Mesothelial cell of epicardium (in vitro differentiated cells): ENCODE data around the gene SART1. TPM values are rescaled to one million over a fixed set of nuclear protein-coding genes. Genes with fewer than 3 reads are reported as not detected.

Source experiments
- DNase-seq, 2 experiments: peaks; one replicate each; pipeline ENCODE4 v3.0.0; 2021; ENCODE audit warnings: low spot score in 2 of 2; ENCODE audit not compliant: unreplicated experiment in 2 of 2
- H3K27ac Mint-ChIP-seq: 2 replicates; pipeline ENCODE4 v1.8.0; 2021; ENCODE audit warnings: mixed read lengths
- H3K27me3 Mint-ChIP-seq: 2 replicates; pipeline ENCODE4 v1.8.0; 2021; ENCODE audit warnings: low read depth, mixed read lengths
- H3K36me3 Mint-ChIP-seq: 2 replicates; pipeline ENCODE4 v1.8.0; 2021; ENCODE audit warnings: mixed read lengths
- H3K4me1 Mint-ChIP-seq: 2 replicates; pipeline ENCODE4 v1.8.0; 2021; ENCODE audit warnings: mixed read lengths
- H3K4me3 Mint-ChIP-seq: 2 replicates; pipeline ENCODE4 v1.8.0; 2021; ENCODE audit warnings: mild to moderate bottlenecking, moderate library complexity, mixed read lengths
- H3K9me3 Mint-ChIP-seq: 2 replicates; pipeline ENCODE4 v1.8.0; 2021; ENCODE audit warnings: mixed read lengths
- CTCF ChIP-seq: fragments of 200-600 bp; sonication (generic); IDR thresholded peaks from one replicate; pipeline ENCODE4 v1.5.0; 2021; ENCODE audit warnings: antibody characterized with exemption; ENCODE audit not compliant: unreplicated experiment
- total RNA-seq: library from RNA; stranded (reverse); gene quantifications from 3 replicates; pipeline ENCODE4 v1.2.1, GENCODE V29; 2021

SART1 gene
- total RNA-seq, 1 donor from 2014 or later: 54.4 TPM

DNA sequence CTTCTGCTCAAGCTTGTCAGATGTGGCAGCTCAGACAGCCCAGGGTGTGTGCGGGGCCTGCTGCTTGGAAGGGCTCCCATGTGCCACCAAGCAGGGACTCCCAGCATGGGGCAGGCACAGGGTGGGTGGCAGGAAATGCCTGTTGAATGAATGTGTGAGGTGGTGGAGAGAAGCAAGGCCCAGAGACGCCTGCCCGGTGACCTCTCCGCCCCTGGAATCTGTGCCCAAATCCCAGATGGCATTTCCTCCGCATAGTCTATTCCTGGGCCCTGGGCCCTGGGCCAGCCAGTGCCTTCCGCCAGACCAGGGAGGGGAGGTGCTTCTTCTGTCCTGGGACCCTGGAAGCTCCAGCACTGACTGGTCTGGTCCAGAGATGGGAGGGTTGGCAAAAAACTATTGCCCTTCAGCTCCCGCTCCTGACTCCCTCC is 53.9 kb downstream of the SART1 start:
- Mint-ChIP-seq H3K4me1 (no peaks in the 10 kb centered on the region), H3K27ac (no peak overlapping the region), H3K9me3 (no peaks in the 10 kb centered on the region), H3K36me3 (no peaks in the 10 kb centered on the region), H3K4me3 (no peak overlapping the region), H3K27me3 (peaks cover 2% of the 10 kb centered on the region)
- no peak for TF ChIP-seq CTCF
- no peak for DNase-seq

GRCh38 chr11:66015936-66016792 is 54.6 kb downstream of the SART1 start:
- TF ChIP-seq CTCF: no peak
- Mint-ChIP-seq H3K27ac (no peak overlapping the region), H3K36me3 (no peaks in the 10 kb centered on the region), H3K4me3 (no peak overlapping the region), H3K4me1 (no peaks in the 10 kb centered on the region), H3K9me3 (no peaks in the 10 kb centered on the region), H3K27me3 (peaks cover 2% of the 10 kb centered on the region)
- DNase-seq: no peak

DNA sequence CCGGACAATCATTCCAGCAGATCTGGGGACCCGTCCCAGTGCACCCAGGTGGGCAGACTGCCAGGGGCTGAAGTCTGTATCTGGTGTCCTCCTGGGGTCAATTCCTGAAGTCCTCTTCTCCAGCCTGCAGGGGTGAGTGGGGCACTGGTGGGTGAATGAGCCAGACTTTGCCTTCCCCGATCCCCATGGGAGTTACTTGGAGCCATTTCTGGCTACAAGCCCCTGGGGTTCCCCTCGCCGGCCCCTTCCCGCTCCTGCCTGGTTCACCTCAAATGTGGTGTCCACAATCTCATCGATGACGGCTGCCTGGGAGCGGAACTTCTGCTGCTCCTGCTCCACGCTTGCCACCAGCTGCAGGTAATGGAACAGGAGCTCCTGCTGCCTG is 55.3 kb downstream of the SART1 start:
- no peaks in the 10 kb centered on the region for H3K9me3 Mint-ChIP-seq
- H3K4me1 Mint-ChIP-seq: no peaks in the 10 kb centered on the region
- no peak for TF ChIP-seq CTCF
- no peaks in the 10 kb centered on the region for H3K36me3 Mint-ChIP-seq
- DNase-seq: no peak
- no peak overlapping the region for H3K4me3 Mint-ChIP-seq
- H3K27ac Mint-ChIP-seq: no peak overlapping the region
- no peaks in the 10 kb centered on the region for H3K27me3 Mint-ChIP-seq

DNA sequence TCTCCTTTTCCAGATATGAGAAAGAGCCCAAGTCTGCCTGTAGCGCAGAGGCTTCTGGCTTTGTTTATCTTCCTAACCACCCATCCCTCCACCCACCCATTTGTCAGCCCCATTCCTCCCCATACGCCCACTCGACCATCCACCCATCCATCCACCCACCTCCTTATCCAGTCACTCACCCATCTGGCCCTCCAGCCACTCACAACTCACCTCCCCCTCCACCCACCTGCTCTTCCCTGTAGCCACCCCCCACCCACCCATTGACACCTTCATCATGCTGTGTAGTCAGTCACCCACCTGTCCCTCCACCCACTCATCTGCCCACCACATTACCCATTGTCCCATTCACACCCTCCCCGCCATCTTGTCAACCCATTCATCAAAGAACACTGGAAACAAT is 55.8 kb downstream of the SART1 start:
- H3K4me1 Mint-ChIP-seq: no peaks in the 10 kb centered on the region
- no peak overlapping the region for H3K27ac Mint-ChIP-seq
- peaks cover under 1% of the 10 kb centered on the region for H3K27me3 Mint-ChIP-seq
- DNase-seq: no peak
- H3K4me3 Mint-ChIP-seq: no peak overlapping the region
- no peaks in the 10 kb centered on the region for H3K9me3 Mint-ChIP-seq
- no peaks in the 10 kb centered on the region for H3K36me3 Mint-ChIP-seq
- no peak for TF ChIP-seq CTCF

DNA sequence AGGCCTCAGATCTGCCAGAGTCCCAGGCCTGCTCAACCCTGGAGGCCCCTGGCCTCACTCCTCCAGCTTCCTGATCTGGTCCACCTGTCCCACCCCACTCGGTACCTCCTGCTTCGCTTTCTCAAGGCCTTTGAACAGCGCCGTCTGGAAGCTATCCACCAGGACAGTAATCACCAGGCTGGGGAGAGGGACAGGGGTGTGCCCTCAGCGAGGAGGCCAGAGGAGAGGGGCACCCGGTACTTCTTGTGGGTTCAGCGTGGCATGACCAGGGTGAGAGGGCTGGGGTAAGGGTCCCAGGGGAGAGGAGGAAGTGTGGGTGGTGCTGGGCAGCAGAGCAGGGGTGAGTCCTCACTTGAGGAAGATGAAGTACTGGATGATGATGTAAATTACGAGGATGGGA is 58.7 kb downstream of the SART1 start:
- TF ChIP-seq CTCF: no peak
- no peak overlapping the region for H3K27ac Mint-ChIP-seq
- peaks cover 15% of the 10 kb centered on the region for H3K27me3 Mint-ChIP-seq
- H3K4me1 Mint-ChIP-seq: peaks cover 4% of the 10 kb centered on the region
- no peak overlapping the region for H3K4me3 Mint-ChIP-seq
- H3K36me3 Mint-ChIP-seq: no peaks in the 10 kb centered on the region
- DNase-seq: no peak
- no peaks in the 10 kb centered on the region for H3K9me3 Mint-ChIP-seq
